CD4-positive, alpha-beta memory T cell (primary cell): ENCODE data around the gene ANKRD40. TPM values are rescaled to one million over a fixed set of nuclear protein-coding genes. Genes with fewer than 3 reads are reported as not detected.

Experiments used
- CTCF ChIA-PET: fragments of 350-600 bp; sonication (Branson Sonifier 250); formaldehyde crosslinking; loops from one replicate; lab custom pipeline; 2021; ENCODE audit warnings: inconsistent platforms; ENCODE audit not compliant: partially characterized antibody; lab: Charles Lee
- POLR2A ChIA-PET: fragments of 350-600 bp; sonication (Branson Sonifier 250); formaldehyde crosslinking; loops from one replicate; lab custom pipeline; 2021; ENCODE audit not compliant: partially characterized antibody; lab: Charles Lee
- DNase-seq, 5 donors: peaks; one replicate each; pipeline versions ENCODE4 v3.0.0 to v3.0.0-alpha.2; 2020 to 2022; ENCODE audit warnings: mixed read lengths in 1 of 5
- H3K27ac ChIP-seq: one replicate; pipeline ENCODE4 v1.7.0; 2013; ENCODE audit warnings: low read depth, low read length
- H3K27me3 ChIP-seq: 2 replicates; pipeline ENCODE4 v1.7.0; 2013; ENCODE audit warnings: mild to moderate bottlenecking, low read length, moderate library complexity; ENCODE audit not compliant: insufficient read depth
- H3K36me3 ChIP-seq: 2 replicates; pipeline ENCODE4 v1.7.0; 2013; ENCODE audit warnings: mild to moderate bottlenecking, low read length, moderate library complexity; ENCODE audit not compliant: insufficient read depth
- H3K4me1 ChIP-seq: 2 replicates; pipeline ENCODE4 v1.7.0; 2013; ENCODE audit warnings: mild to moderate bottlenecking, low read length, moderate library complexity; ENCODE audit not compliant: insufficient read depth
- H3K4me3 ChIP-seq, 2 donors: one replicate each; pipeline ENCODE4 v1.7.0; 2013; ENCODE audit warnings: low read length in 2 of 2, mild to moderate bottlenecking in 1 of 2
- H3K9me3 ChIP-seq, 2 donors: one replicate each; pipeline ENCODE4 v1.7.0; 2013; ENCODE audit warnings: low read length in 2 of 2, control low read depth in 1 of 2; ENCODE audit not compliant: control insufficient read depth in 1 of 2
- H3K27ac Mint-ChIP-seq, 7 donors: one replicate each; pipeline ENCODE4 v1.8.0; 2020 to 2021; ENCODE audit warnings: mixed read lengths in 7 of 7, mild to moderate bottlenecking in 6 of 7, inconsistent platforms in 3 of 7, moderate library complexity in 3 of 7
- H3K27me3 Mint-ChIP-seq, 2 donors: one replicate each; pipeline ENCODE4 v1.8.0; 2020 to 2021; ENCODE audit warnings: mixed read lengths in 2 of 2
- H3K36me3 Mint-ChIP-seq, 2 donors: one replicate each; pipeline ENCODE4 v1.8.0; 2020 to 2021; ENCODE audit warnings: mixed read lengths in 2 of 2, inconsistent platforms in 1 of 2, mild to moderate bottlenecking in 1 of 2
- H3K4me1 Mint-ChIP-seq, 4 donors: one replicate each; pipeline ENCODE4 v1.8.0; 2020 to 2021; ENCODE audit warnings: mixed read lengths in 4 of 4, mild to moderate bottlenecking in 1 of 4
- H3K4me3 Mint-ChIP-seq, 8 donors: one replicate each; pipeline ENCODE4 v1.8.0; 2020 to 2021; ENCODE audit warnings: mixed read lengths in 8 of 8, mild to moderate bottlenecking in 7 of 8, moderate library complexity in 6 of 8, inconsistent platforms in 3 of 8
- H3K9me3 Mint-ChIP-seq, 8 donors: one replicate each; pipeline ENCODE4 v1.8.0; 2020 to 2021; ENCODE audit warnings: mixed read lengths in 8 of 8, mild to moderate bottlenecking in 5 of 8, inconsistent platforms in 3 of 8, moderate library complexity in 1 of 8
- intact Hi-C: fragments of 100-400 bp; cut with micrococcal nuclease; formaldehyde crosslinking; loops from one replicate; pipeline ENCODE4 v1.15.1; 2023
- polyA plus RNA-seq, 2 donors: library from polyadenylated mRNA; unstranded; fragments of 300-500 nt; fragmentation: Illumina TruSeq; gene quantifications; one replicate each; pipeline ENCODE4 v1.2.3, GENCODE V29; 2021
- total RNA-seq, 2 experiments: library from RNA; stranded (reverse); gene quantifications; one replicate each; pipeline ENCODE4 v1.2.3, GENCODE V29; 2021

Gene ANKRD40
- total and polyA plus RNA-seq, 4 experiments from 2014 or later: 2.1 to 39.3 (median 21.2) TPM

DNA sequence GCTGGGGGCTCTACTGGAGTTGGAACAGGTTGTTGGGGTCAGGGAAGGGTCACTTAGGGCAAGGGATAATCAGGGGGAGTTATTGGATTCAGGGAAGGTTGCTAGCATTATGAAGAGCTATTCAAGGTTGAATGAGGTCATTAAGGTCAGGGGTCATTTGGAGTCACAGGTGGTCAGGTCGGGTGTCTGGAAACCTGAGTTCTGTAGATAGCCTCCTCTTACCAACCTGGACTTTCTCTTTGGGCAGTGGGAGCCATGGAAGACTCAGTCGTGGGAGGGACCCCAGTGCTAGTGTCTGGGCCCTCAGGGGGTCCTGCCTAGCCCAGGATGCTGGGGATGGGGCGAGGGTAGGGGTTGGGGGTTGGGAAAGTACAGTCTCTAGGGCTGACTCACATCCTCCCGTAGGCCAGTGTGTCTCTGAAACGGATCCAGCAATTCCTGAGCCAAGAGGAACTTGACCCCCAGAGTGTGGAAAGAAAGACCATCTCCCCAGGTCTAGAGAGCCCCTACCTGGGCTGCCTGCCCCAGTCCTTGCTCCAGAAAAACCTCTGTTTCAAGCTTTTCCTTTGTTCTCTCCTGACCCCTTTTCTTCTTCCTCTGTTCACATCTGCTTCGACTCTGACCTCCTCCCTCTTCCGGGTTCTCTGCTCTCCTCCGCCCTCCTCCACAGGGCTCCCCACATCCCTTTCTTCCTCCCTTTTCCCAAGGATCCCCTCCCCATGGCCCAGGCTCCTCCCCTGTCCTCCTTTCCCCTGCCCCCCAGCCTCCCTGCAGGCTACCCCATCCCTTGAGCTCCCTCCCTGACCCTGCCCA lies 39.5 kb downstream of the ANKRD40 start:
- peak overlapping the region in 2 of 7 donors; percentile 15 to 37 for H3K27ac Mint-ChIP-seq
- ChIA-PET POLR2A (no interaction called here), CTCF (no interaction called here)
- Histone ChIP-seq H3K4me1 (no peaks in the 10 kb centered on the region), H3K27ac (no peak overlapping the region), H3K9me3 (no peaks in the 10 kb centered on the region), H3K36me3 (no peaks in the 10 kb centered on the region), H3K4me3 (no peak overlapping the region), H3K27me3 (no peaks in the 10 kb centered on the region)
- no peak overlapping the region for H3K4me3 Mint-ChIP-seq
- DNase-seq: no peak
- peaks cover 0 to 3% (median 2%) of the 10 kb centered on the region in 4 donors for H3K4me1 Mint-ChIP-seq
- intact Hi-C loops: no loop called here
- H3K36me3 Mint-ChIP-seq: no peaks in the 10 kb centered on the region
- H3K9me3 Mint-ChIP-seq: no peaks in the 10 kb centered on the region
- H3K27me3 Mint-ChIP-seq: no peaks in the 10 kb centered on the region

- H3K9me3 ChIP-seq: no peaks in the 10 kb centered on the region
- intact Hi-C loops: no loop called here
- Mint-ChIP-seq H3K27ac (peak overlapping the region in 2 of 7 donors; percentile 48 to 54), H3K9me3 (no peaks in the 10 kb centered on the region), H3K27me3 (no peaks in the 10 kb centered on the region), H3K36me3 (no peaks in the 10 kb centered on the region), H3K4me3 (no peak overlapping the region), H3K4me1 (peaks cover 0 to 3% (median 2%) of the 10 kb centered on the region in 4 donors)
- H3K36me3 ChIP-seq: no peaks in the 10 kb centered on the region
- POLR2A ChIA-PET: no interaction called here
- CTCF ChIA-PET: no interaction called here
- no peaks in the 10 kb centered on the region for H3K4me1 ChIP-seq
- no peaks in the 10 kb centered on the region for H3K27me3 ChIP-seq
- H3K4me3 ChIP-seq: no peak overlapping the region
- DNase-seq: no peak
- H3K27ac ChIP-seq: no peak overlapping the region
These were observed 40.3 kb downstream of the ANKRD40 start for GRCh38 chr17:50667259-50668024.

DNA sequence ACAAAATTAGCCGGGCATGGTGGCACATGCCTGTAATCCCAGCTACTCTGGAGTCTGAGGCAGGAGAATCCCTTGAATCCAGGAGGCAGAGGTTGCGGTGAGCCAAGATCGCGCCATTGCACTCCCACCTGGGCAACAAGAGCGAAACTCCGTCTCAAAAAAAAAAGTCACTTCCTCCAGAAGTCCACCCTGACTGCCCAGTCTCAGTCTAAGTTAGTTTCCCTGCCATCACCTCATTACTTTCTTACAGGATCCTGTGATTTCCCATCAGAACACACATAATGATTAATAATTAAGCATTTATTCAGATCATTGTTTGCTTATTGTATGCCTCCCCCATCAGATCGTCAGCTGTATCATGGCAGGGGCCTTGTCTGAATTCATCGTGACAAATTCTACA lies 41.4 kb downstream of the ANKRD40 start:
- Histone ChIP-seq H3K4me1 (peaks cover 4% of the 10 kb centered on the region), H3K36me3 (no peaks in the 10 kb centered on the region), H3K4me3 (no peak overlapping the region), H3K9me3 (no peaks in the 10 kb centered on the region), H3K27ac (no peak overlapping the region), H3K27me3 (no peaks in the 10 kb centered on the region)
- intact Hi-C loops: no loop called here
- Mint-ChIP-seq H3K4me3 (no peak overlapping the region), H3K36me3 (no peaks in the 10 kb centered on the region), H3K27me3 (no peaks in the 10 kb centered on the region), H3K4me1 (peaks cover 7 to 10% (median 9%) of the 10 kb centered on the region in 4 donors), H3K27ac (no peak overlapping the region), H3K9me3 (no peaks in the 10 kb centered on the region)
- ChIA-PET CTCF (no interaction called here), POLR2A (no interaction called here)
- DNase-seq: no peak

DNA sequence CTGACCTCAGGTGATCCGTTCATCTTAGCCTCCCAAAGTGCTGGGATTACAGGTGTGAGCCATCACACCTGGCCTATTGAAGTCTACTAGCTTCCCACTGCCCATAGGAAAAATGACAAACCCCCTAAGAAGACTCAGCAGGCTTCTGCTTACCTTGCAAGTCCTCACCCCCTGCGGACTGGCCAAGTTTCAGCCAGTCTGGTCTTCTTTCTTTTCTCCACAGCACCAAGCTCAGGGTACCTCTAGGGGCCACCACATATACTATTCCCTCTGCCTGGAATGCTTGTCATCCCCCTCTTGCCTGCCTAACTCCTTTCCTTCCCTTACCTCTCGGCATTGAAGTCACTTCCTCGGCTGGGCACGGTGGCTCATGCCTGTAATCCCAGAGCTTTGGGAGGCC lies 41.9 kb downstream of the ANKRD40 start:
- Mint-ChIP-seq H3K4me1 (peaks cover 7 to 13% (median 10%) of the 10 kb centered on the region in 4 donors), H3K27me3 (no peaks in the 10 kb centered on the region), H3K36me3 (no peaks in the 10 kb centered on the region), H3K4me3 (no peak overlapping the region), H3K27ac (no peak overlapping the region), H3K9me3 (no peaks in the 10 kb centered on the region)
- intact Hi-C loops: no loop called here
- peaks cover 6% of the 10 kb centered on the region for H3K4me1 ChIP-seq
- ChIA-PET POLR2A (no interaction called here), CTCF (no interaction called here)
- no peak for DNase-seq
- no peaks in the 10 kb centered on the region for H3K36me3 ChIP-seq
- H3K9me3 ChIP-seq: no peaks in the 10 kb centered on the region
- no peak overlapping the region for H3K27ac ChIP-seq
- H3K4me3 ChIP-seq: no peak overlapping the region
- no peaks in the 10 kb centered on the region for H3K27me3 ChIP-seq

DNA sequence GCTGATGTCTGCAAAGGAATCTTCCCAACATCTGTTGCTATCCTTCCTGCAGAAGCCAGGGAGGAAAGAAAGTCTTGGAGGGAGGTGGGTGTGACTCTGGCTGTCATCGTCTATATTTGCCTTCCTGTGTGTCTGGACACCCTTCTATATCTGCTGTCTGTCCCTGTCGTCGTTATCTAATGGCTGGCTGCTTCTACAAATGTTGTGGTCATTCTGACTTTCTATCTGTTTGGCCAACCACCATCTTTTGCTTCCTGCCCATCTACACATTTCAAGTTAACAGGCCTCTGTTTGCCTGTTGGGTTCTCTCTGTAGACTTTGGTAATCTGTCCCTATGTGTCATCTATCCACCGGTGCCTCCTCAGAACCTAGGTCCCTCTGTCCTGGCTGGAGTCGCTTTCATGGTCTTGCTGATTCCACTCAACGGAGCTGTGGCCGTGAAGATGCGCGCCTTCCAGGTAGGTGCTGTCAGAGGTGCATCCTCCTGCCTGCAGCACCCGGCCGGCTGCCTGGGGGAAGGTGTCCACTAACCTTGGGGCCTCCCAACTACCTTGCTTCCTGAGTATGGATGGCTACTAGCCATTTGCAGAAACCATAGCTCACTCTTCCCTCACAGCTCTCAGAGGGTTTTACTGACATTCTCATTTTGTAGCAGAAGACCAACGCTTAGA lies 42.8 kb downstream of the ANKRD40 start:
- H3K9me3 Mint-ChIP-seq: no peaks in the 10 kb centered on the region
- Histone ChIP-seq H3K27ac (no peak overlapping the region), H3K27me3 (no peaks in the 10 kb centered on the region), H3K4me1 (peaks cover 6% of the 10 kb centered on the region), H3K36me3 (no peaks in the 10 kb centered on the region), H3K9me3 (no peaks in the 10 kb centered on the region), H3K4me3 (no peak overlapping the region)
- DNase-seq: no peak
- no peaks in the 10 kb centered on the region for H3K36me3 Mint-ChIP-seq
- H3K4me1 Mint-ChIP-seq: peaks cover 7 to 13% (median 10%) of the 10 kb centered on the region in 4 donors
- intact Hi-C loops: no loop called here
- ChIA-PET POLR2A (no interaction called here), CTCF (no interaction called here)
- H3K27ac Mint-ChIP-seq: no peak overlapping the region
- H3K27me3 Mint-ChIP-seq: no peaks in the 10 kb centered on the region
- no peak overlapping the region for H3K4me3 Mint-ChIP-seq

DNA sequence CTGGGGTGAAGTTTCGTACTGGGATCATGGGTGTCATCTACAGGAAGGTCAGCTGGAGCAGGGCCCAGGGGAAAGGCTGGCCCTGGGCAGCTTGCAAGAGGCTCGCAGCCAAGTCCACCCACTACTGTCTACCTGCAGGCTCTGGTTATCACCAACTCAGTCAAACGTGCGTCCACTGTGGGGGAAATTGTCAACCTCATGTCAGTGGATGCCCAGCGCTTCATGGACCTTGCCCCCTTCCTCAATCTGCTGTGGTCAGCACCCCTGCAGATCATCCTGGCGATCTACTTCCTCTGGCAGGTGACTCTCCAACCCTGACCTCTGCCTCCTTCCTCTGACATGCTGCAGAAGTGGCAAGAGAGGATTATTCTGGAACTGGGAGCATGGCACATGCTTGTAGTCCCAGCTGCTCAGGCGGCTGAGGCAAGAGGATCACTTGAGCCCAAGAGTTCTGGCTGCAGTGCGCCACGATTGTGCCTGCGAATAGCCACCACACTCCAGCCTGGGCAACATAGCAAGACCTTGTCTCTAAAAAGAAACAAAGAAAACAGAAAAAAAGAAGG lies 43.8 kb downstream of the ANKRD40 start:
- H3K27ac Mint-ChIP-seq: no peak overlapping the region
- H3K36me3 Mint-ChIP-seq: no peaks in the 10 kb centered on the region
- H3K9me3 Mint-ChIP-seq: no peaks in the 10 kb centered on the region
- H3K27ac ChIP-seq: no peak overlapping the region
- POLR2A ChIA-PET: no interaction called here
- no peak for DNase-seq
- no peaks in the 10 kb centered on the region for H3K27me3 ChIP-seq
- CTCF ChIA-PET: no interaction called here
- H3K4me3 Mint-ChIP-seq: no peak overlapping the region
- no peak overlapping the region for H3K4me3 ChIP-seq
- peaks cover 7 to 13% (median 10%) of the 10 kb centered on the region in 4 donors for H3K4me1 Mint-ChIP-seq
- H3K9me3 ChIP-seq: no peaks in the 10 kb centered on the region
- peaks cover 6% of the 10 kb centered on the region for H3K4me1 ChIP-seq
- H3K36me3 ChIP-seq: no peaks in the 10 kb centered on the region
- intact Hi-C loops: no loop called here
- H3K27me3 Mint-ChIP-seq: no peaks in the 10 kb centered on the region
